Spleen (tissue), 11 donors: Measurements from ENCODE around the gene GAS2L3. TPM values are rescaled to one million over a fixed set of nuclear protein-coding genes. Genes with fewer than 3 reads are reported as not detected.

Experiments used
- DNase-seq: peaks from one replicate; pipeline ENCODE4 v3.0.0-alpha.2; 2020
- H3K27ac ChIP-seq, 8 donors: fragments of 200-600 bp; sonication (generic) in 7 of 8; 1 replicate in 4 of 8; 2 replicates in 4 of 8; pipeline versions ENCODE4 v1.5.0 to v1.8.0; 2016 to 2021; ENCODE audit warnings: inconsistent platforms in 4 of 8, mild to moderate bottlenecking in 4 of 8, moderate library complexity in 1 of 8
- H3K27me3 ChIP-seq, 7 donors: fragments of 200-600 bp; sonication (generic) in 6 of 7; replicated peaks in 1 of 7; 1 replicate in 4 of 7; 2 replicates in 3 of 7; pipeline versions ENCODE4 v1.5.0 to v1.8.0; 2016 to 2021; ENCODE audit warnings: inconsistent platforms in 3 of 7, mild to moderate bottlenecking in 1 of 7
- H3K36me3 ChIP-seq, 6 donors: fragments of 200-600 bp; sonication (generic) in 5 of 6; 1 replicate in 4 of 6; 2 replicates in 2 of 6; pipeline versions ENCODE4 v1.5.0 to v1.8.0; 2016 to 2021; ENCODE audit warnings: inconsistent platforms in 2 of 6
- H3K4me1 ChIP-seq, 6 donors: fragments of 200-600 bp; sonication (generic) in 5 of 6; 1 replicate in 3 of 6; 2 replicates in 3 of 6; pipeline versions ENCODE4 v1.5.0 to v1.8.0; 2016 to 2021; ENCODE audit warnings: inconsistent platforms in 3 of 6
- H3K4me3 ChIP-seq, 8 donors: fragments of 200-600 bp; sonication (generic) in 7 of 8; 1 replicate in 4 of 8; 2 replicates in 4 of 8; pipeline versions ENCODE4 v1.5.0 to v1.8.0; 2016 to 2021; ENCODE audit warnings: inconsistent platforms in 4 of 8, mild to moderate bottlenecking in 4 of 8, moderate library complexity in 2 of 8
- H3K9me3 ChIP-seq, 8 donors: fragments of 200-600 bp; sonication (generic) in 7 of 8; 1 replicate in 4 of 8; 2 replicates in 4 of 8; pipeline versions ENCODE4 v1.5.0 to v1.8.0; 2016 to 2021; ENCODE audit warnings: inconsistent platforms in 4 of 8
- CTCF ChIP-seq, 11 experiments: fragments of 200-600 bp in 7 of 11; fragments of 450-650 bp in 4 of 11; sonication (generic) in 4 of 11; IDR thresholded peaks in 8 of 11; conservative IDR thresholded peaks in 3 of 11; 1 replicate in 7 of 11; 2 replicates in 4 of 11; pipeline versions ENCODE4 v1.4.0 to v1.8.0; 2016 to 2021; ENCODE audit warnings: antibody characterized with exemption in 11 of 11, inconsistent platforms in 4 of 11, mild to moderate bottlenecking in 1 of 11
- POLR2A ChIP-seq, 3 donors: fragments of 450-650 bp; IDR thresholded peaks; one replicate each; pipeline ENCODE4 v1.5.1; 2017; ENCODE audit warnings: antibody characterized with exemption in 3 of 3, mild to moderate bottlenecking in 1 of 3
- POLR2AphosphoS5 ChIP-seq, 3 donors: sonication (generic); formaldehyde crosslinking; IDR thresholded peaks; one replicate each; pipeline ENCODE4 v1.5.1; 2017; ENCODE audit warnings: antibody characterized with exemption in 3 of 3
- WGBS, 5 donors: extraction: QIAGEN DNeasy Blood & Tissue Kit in 3 of 5; methylation state at CpG; one replicate each; pipeline versions ENCODE4 v1.1.5 to v1.1.7; 2013 to 2018; 5-methylcytosine and 5-hydroxymethylcytosine counted together
- intact Hi-C: fragments of 100-400 bp; cut with DNase I; formaldehyde crosslinking; loops from one replicate; pipeline ENCODE4 v1.15.0; 2023; ENCODE audit warnings: low total_unique reads
- polyA plus RNA-seq, 3 donors: library from polyadenylated mRNA; stranded (reverse); fragments of 200-250 nt; gene quantifications; one replicate each; pipeline ENCODE4 v1.2.1, GENCODE V29; 2013
- total RNA-seq, 7 donors: library from RNA; depleted of rRNA in 3 of 7; stranded (reverse); fragments of >200 nt in 3 of 7; fragmentation: NEBNext Ultra II Directional in 4 of 7; extraction: Animal tissue kit (Norgen Biotek cat#: 25700) in 4 of 7; gene quantifications; one replicate each; pipeline versions ENCODE4 v1.1.0 to v1.2.1, GENCODE V29; 2016 to 2021
- donor health status: healthy with polysubstance abuse.
- donor health status: DM: no; HTN: no; CAD: no; lungs with moderate emphysema.
- donor health status: DM: no; HTN: no; CAD: no.
- donor health status: Bipolar disorder and iron deficiency.
- donor health status: healthy.
- donor health status: DM: no; HTN: no; CAD: no.
- donor health status: DM: yes; HTN: yes; CAD: no.

The GAS2L3 gene
- total and polyA plus RNA-seq, 10 donors, result 0.49 to 10.8 (median 6.5) TPM

DNA sequence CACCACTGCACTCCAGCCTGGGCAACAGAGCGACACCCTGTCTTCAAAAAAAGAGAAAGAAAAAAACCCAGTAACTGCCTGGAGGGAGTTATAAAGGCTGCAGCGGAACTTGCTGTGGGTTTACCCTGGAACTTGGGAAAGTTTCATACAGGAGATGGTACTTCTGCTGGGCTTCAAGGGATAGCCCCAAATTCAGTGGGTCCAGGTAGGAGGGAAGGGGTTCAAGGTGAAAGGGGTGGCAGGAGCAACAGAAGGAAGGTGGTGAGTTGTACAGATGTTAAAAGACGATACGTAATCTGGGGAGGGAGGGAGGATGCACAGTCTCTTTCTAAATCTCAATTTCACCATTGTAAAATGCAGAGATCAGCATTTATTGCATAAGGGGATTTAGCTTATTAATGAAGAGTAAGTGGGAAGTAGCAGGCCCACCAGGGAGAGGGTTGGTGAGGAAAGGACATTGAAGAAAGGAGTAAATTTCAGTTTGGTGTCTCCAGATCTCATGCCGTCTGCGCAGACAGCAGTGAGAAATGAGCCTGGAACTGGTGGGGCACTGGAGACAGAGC is 8.5 kb upstream of the GAS2L3 start:
- intact Hi-C loops, result no loop called here
- peaks cover 0 to 6% (median 0%) of the 10 kb centered on the region in 7 donors for H3K27me3 ChIP-seq
- H3K27ac ChIP-seq, result no peak overlapping the region
- H3K9me3 ChIP-seq, result no peaks in the 10 kb centered on the region
- H3K4me1 ChIP-seq, result peaks cover 0 to 8% (median 0%) of the 10 kb centered on the region in 6 donors
- DNase-seq, result no peak
- no peaks in the 10 kb centered on the region for H3K36me3 ChIP-seq
- TF ChIP-seq CTCF (IDR thresholded peaks at IDR 0.05 in 8 of 11, conservative IDR thresholded peaks at IDR 0.05 in 3 of 11) (no peak), POLR2A (IDR thresholded peaks at IDR 0.05) (no peak), POLR2AphosphoS5 (IDR thresholded peaks at IDR 0.05) (no peak)
- no peak overlapping the region for H3K4me3 ChIP-seq
- WGBS, 5 donors, result 84 to 95% (median 92%) methylated on average over 6 of the region's 6 CpGs

DNA sequence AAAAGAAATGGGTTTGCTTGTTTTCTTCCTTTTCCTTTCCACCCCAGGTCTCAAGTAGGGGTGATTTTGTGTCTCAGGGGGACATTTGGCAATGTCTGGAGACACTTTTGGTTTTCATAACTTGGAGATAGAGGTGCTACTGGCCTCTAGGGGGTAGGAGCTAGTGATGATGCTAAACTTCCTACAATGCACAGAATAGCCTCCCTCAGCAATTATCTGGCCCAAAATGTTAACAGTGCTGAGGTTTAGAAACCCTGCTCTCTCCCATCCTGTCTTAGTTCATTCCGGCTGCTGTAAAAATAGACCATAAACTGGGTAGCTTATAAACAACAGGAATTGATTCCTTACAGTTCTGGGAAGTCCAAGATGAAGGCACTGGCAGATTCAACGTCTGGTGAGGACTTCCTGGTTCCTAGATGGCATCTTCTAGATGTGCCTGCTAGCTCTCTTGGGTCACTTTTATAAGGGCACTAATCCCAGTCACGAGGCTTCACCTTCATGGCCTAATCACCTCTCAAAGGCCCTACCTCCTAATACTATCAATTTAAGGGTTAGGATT is 7.4 kb upstream of the GAS2L3 start:
- Histone ChIP-seq H3K9me3 (no peaks in the 10 kb centered on the region), H3K4me1 (peaks cover 0 to 8% (median 0%) of the 10 kb centered on the region in 6 donors), H3K36me3 (no peaks in the 10 kb centered on the region), H3K27ac (no peak overlapping the region), H3K4me3 (no peak overlapping the region), H3K27me3 (peaks cover 0 to 6% (median 0%) of the 10 kb centered on the region in 7 donors)
- 66 to 78% (median 68%) methylated on average over 3 of the region's 3 CpGs for WGBS, 5 donors
- TF ChIP-seq POLR2A (IDR thresholded peaks at IDR 0.05) (no peak), CTCF (IDR thresholded peaks at IDR 0.05 in 8 of 11, conservative IDR thresholded peaks at IDR 0.05 in 3 of 11) (no peak), POLR2AphosphoS5 (IDR thresholded peaks at IDR 0.05) (no peak)
- DNase-seq, result no peak
- intact Hi-C loops, result no loop called here

DNA sequence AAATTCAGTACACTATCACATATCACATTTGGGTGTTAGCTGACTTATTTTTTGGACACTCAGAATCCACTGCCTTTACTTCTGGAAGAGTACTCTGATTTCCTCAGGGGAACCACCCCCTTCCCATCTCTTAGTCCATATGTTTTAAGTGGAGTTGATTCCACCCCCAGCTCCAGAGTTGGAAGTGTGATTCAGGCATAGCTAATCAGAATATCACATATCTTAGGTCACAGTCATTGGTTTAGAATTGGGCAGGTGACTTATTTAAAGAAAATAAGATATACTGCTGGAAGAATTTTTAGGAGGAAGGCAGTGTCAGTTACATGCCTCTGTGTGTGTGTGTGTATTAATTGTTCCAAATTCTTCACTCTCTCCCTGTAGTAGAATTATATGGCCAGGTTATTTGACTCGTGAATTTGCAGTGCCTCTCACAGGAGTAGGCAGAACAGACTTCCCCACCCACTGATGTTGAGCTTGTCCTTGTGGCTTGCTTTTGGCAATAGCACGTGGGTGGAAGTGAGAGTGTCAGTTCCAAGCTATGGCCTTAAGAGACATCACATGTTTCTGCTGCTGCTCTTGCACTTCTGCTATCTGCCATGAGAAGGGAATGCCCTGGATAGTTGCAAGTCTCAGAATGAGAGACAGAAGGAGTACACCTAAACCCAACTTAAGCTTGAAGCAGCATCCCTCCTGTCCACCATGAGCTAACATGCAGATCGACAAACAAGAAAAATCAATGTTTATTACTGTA is 6.4 kb upstream of the GAS2L3 start:
- H3K4me3 ChIP-seq, result no peak overlapping the region
- peaks cover 0 to 6% (median 0%) of the 10 kb centered on the region in 7 donors for H3K27me3 ChIP-seq
- H3K36me3 ChIP-seq, result no peaks in the 10 kb centered on the region
- intact Hi-C loops, result no loop called here
- H3K4me1 ChIP-seq, result peaks cover 0 to 8% (median 0%) of the 10 kb centered on the region in 6 donors
- H3K9me3 ChIP-seq, result no peaks in the 10 kb centered on the region
- peak in 1 of 3 donors; percentile 7 for TF ChIP-seq POLR2AphosphoS5 (IDR thresholded peaks at IDR 0.05)
- no peak for TF ChIP-seq POLR2A (IDR thresholded peaks at IDR 0.05)
- WGBS, 5 donors, result 30 to 38% (median 30%) methylated on average over 3 of the region's 3 CpGs
- no peak for DNase-seq
- H3K27ac ChIP-seq, result peak overlapping the region in 1 of 8 donors; percentile 4

DNA sequence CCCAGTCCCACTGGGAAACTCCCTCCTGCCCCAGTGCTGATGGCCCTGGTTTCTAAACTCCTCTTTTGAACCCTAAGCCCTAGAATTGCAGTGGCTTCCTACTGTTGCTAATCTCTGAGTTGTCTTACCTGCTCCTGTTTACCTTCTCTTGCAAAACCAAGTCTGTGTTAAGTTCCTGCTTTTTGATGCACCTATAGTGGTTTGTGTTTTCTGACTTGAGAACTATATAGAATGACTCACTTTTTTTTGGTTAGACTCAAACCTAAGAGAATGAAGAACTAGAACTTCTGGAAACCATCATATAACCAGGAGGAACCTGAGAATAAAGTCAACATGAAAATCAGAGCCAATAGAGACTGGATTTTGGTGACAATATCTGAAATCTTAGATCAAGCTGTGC is 5.5 kb upstream of the GAS2L3 start:
- TF ChIP-seq CTCF (IDR thresholded peaks at IDR 0.05 in 8 of 11, conservative IDR thresholded peaks at IDR 0.05 in 3 of 11) (no peak), POLR2A (IDR thresholded peaks at IDR 0.05) (no peak), POLR2AphosphoS5 (IDR thresholded peaks at IDR 0.05) (no peak)
- H3K4me1 ChIP-seq, result peaks cover 0 to 11% (median under 1%) of the 10 kb centered on the region in 6 donors
- peak overlapping the region in 1 of 8 donors; percentile 4 for H3K27ac ChIP-seq
- H3K9me3 ChIP-seq, result no peaks in the 10 kb centered on the region
- no peak for DNase-seq
- H3K4me3 ChIP-seq, result no peak overlapping the region
- H3K36me3 ChIP-seq, result no peaks in the 10 kb centered on the region
- peaks cover 0 to 6% (median 0%) of the 10 kb centered on the region in 7 donors for H3K27me3 ChIP-seq
- intact Hi-C loops, result no loop called here
